T-helper 17 cell (primary cell): Measurements from ENCODE around the gene FARP2. TPM values are rescaled to one million over a fixed set of nuclear protein-coding genes. Genes with fewer than 3 reads are reported as not detected.

ENCODE experiments used
- total RNA-seq, 4 donors: library from RNA in 2 of 4; stranded (reverse) in 2 of 4; gene quantifications; one replicate each; pipeline ENCODE4 v1.2.3 and lab custom pipeline; 2022 to 2026

FARP2 gene
- total RNA-seq, 2 donors from 2014 or later = 18.0 to 28.1 TPM

Other genes with a start within 250 kb of the FARP2 start
- gene PASK, start 206.8 kb upstream of the FARP2 start, total RNA-seq = 100 to 1,000 TPM; 108 to 163 TPM
- gene PPP1R7, start 205.8 kb upstream of the FARP2 start, total RNA-seq = 10 to 100 TPM; 40.0 to 54.8 TPM
- under 1 TPM; 0.16 to 0.20 TPM for gene ANO7, start 167.6 kb upstream of the FARP2 start, total RNA-seq
- gene HDLBP, start 40.6 kb upstream of the FARP2 start, total RNA-seq = 100 to 1,000 TPM; 136 to 175 TPM
- gene SEPTIN2, start 40.4 kb upstream of the FARP2 start, total RNA-seq = 100 to 1,000 TPM; 190 to 216 TPM
- 100 to 1,000 TPM; 105 to 109 TPM for gene STK25, start 152.3 kb downstream of the FARP2 start, total RNA-seq
- not detected for gene BOK, start 202.5 kb downstream of the FARP2 start, total RNA-seq